Neural progenitor cell (in vitro differentiated cells): ENCODE results near the gene TNC. TPM values are rescaled to one million over a fixed set of nuclear protein-coding genes. Genes with fewer than 3 reads are reported as not detected.

Experiments used
- DNase-seq: peaks from one replicate; pipeline ENCODE4 v3.0.0-alpha.2; 2016; ENCODE audit warnings: low spot score
- H2AFZ ChIP-seq: fragments of 200-600 bp; sonication (generic); replicated peaks from 2 replicates; pipeline ENCODE4 v1.6.1; 2016; ENCODE audit warnings: antibody characterized with exemption
- H3F3A ChIP-seq: fragments of 200-600 bp; sonication (generic); 2 replicates; pipeline ENCODE4 v1.6.1; 2016; ENCODE audit warnings: antibody characterized with exemption, low read depth
- H3K27ac ChIP-seq: fragments of 200-600 bp; sonication (generic); 2 replicates; pipeline ENCODE4 v1.5.1; 2016; ENCODE audit warnings: mild to moderate bottlenecking
- H3K27me3 ChIP-seq: fragments of 200-600 bp; sonication (generic); 2 replicates; pipeline ENCODE4 v1.6.1; 2016; ENCODE audit warnings: mild to moderate bottlenecking, moderate library complexity
- H3K36me3 ChIP-seq: fragments of 200-600 bp; sonication (generic); 2 replicates; pipeline ENCODE4 v1.5.1; 2016
- H3K4me1 ChIP-seq: fragments of 200-600 bp; sonication (generic); 2 replicates; pipeline ENCODE4 v1.6.1; 2016; ENCODE audit warnings: mixed run types
- H3K4me2 ChIP-seq: fragments of 200-600 bp; sonication (generic); 2 replicates; pipeline ENCODE4 v1.6.1; 2016
- H3K4me3 ChIP-seq: fragments of 200-600 bp; sonication (generic); 2 replicates; pipeline ENCODE4 v1.5.1; 2016
- H3K79me2 ChIP-seq: fragments of 200-600 bp; sonication (generic); 2 replicates; pipeline ENCODE4 v1.6.1; 2016; ENCODE audit warnings: low read depth
- H3K9ac ChIP-seq: fragments of 200-600 bp; sonication (generic); 2 replicates; pipeline ENCODE4 v1.6.1; 2016
- H3K9me3 ChIP-seq: fragments of 200-600 bp; sonication (generic); 2 replicates; pipeline ENCODE4 v1.5.1; 2016; ENCODE audit warnings: low read depth
- H4K20me1 ChIP-seq: fragments of 200-600 bp; sonication (generic); 2 replicates; pipeline ENCODE4 v1.6.1; 2016; ENCODE audit warnings: low read depth
- H3K27ac Mint-ChIP-seq: 3 replicates; pipeline ENCODE4 v1.8.0; 2021; ENCODE audit warnings: mixed read lengths
- H3K27me3 Mint-ChIP-seq: 2 replicates; pipeline ENCODE4 v1.8.0; 2022; ENCODE audit warnings: low read depth, mild to moderate bottlenecking, inconsistent platforms, moderate library complexity, mixed read lengths; ENCODE audit not compliant: insufficient read depth
- H3K36me3 Mint-ChIP-seq: 3 replicates; pipeline ENCODE4 v1.8.0; 2021; ENCODE audit warnings: mixed read lengths
- H3K4me1 Mint-ChIP-seq: 3 replicates; pipeline ENCODE4 v1.8.0; 2021; ENCODE audit warnings: mixed read lengths
- H3K4me3 Mint-ChIP-seq: 3 replicates; pipeline ENCODE4 v1.8.0; 2021; ENCODE audit warnings: mild to moderate bottlenecking, moderate library complexity, mixed read lengths
- H3K9me3 Mint-ChIP-seq: 3 replicates; pipeline ENCODE4 v1.8.0; 2020; ENCODE audit warnings: mixed read lengths
- CTCF ChIP-seq: fragments of 200-600 bp; sonication (generic); IDR thresholded peaks from 2 replicates; pipeline ENCODE4 v1.5.1; 2017; ENCODE audit warnings: antibody characterized with exemption, mild to moderate bottlenecking
- EZH2 ChIP-seq: fragments of 200-600 bp; sonication (generic); IDR thresholded peaks from 2 replicates; pipeline ENCODE4 v1.6.1; 2017; ENCODE audit warnings: antibody characterized with exemption, mild to moderate bottlenecking, moderate library complexity
- EZH2phosphoT487 ChIP-seq: fragments of 200-600 bp; sonication (generic); IDR thresholded peaks from 2 replicates; pipeline ENCODE4 v1.6.1; 2017; ENCODE audit warnings: antibody characterized with exemption
- total RNA-seq: library from RNA; depleted of rRNA; stranded (reverse); fragments of >200 nt; gene quantifications from 2 replicates; pipeline ENCODE4 v1.2.3, GENCODE V29; 2015; ENCODE audit warnings: low replicate concordance

The TNC gene
- total RNA-seq, 1 donor from 2014 or later, result 54.9 TPM

- H3K4me3 Mint-ChIP-seq, result no peak overlapping the region
- no peak overlapping the region for H3K4me3 ChIP-seq
- no peaks in the 10 kb centered on the region for H3K36me3 ChIP-seq
- H2AFZ ChIP-seq, result no peak overlapping the region
- H3K27me3 ChIP-seq, result no peaks in the 10 kb centered on the region
- H4K20me1 ChIP-seq, result no peaks in the 10 kb centered on the region
- H3K9me3 ChIP-seq, result no peaks in the 10 kb centered on the region
- H3K4me2 ChIP-seq, result no peak overlapping the region
- no peaks in the 10 kb centered on the region for H3K79me2 ChIP-seq
- H3K27me3 Mint-ChIP-seq, result peaks cover 2% of the 10 kb centered on the region
- no peak overlapping the region for H3K27ac ChIP-seq
- no peaks in the 10 kb centered on the region for H3K9me3 Mint-ChIP-seq
- no peak overlapping the region for H3K9ac ChIP-seq
- no peaks in the 10 kb centered on the region for H3K4me1 Mint-ChIP-seq
- DNase-seq, result no peak
- no peaks in the 10 kb centered on the region for H3K4me1 ChIP-seq
- no peaks in the 10 kb centered on the region for H3K36me3 Mint-ChIP-seq
- TF ChIP-seq EZH2 (no peak), EZH2phosphoT487 (no peak), CTCF (no peak)
- H3F3A ChIP-seq, result no peaks in the 10 kb centered on the region
- H3K27ac Mint-ChIP-seq, result no peak overlapping the region
Measured at GRCh38 chr9:115134941-115135340, 17.0 kb upstream of the TNC start.

GRCh38 chr9:115133649-115134048 lies 15.7 kb upstream of the TNC start:
- TF ChIP-seq CTCF (no peak), EZH2 (no peak), EZH2phosphoT487 (no peak)
- Histone ChIP-seq H3K9ac (no peak overlapping the region), H3K27me3 (no peaks in the 10 kb centered on the region), H4K20me1 (no peaks in the 10 kb centered on the region), H3K4me1 (no peaks in the 10 kb centered on the region), H3F3A (no peaks in the 10 kb centered on the region), H2AFZ (no peak overlapping the region), H3K79me2 (no peaks in the 10 kb centered on the region), H3K4me2 (no peak overlapping the region), H3K27ac (no peak overlapping the region), H3K9me3 (no peaks in the 10 kb centered on the region), H3K36me3 (no peaks in the 10 kb centered on the region), H3K4me3 (no peak overlapping the region)
- H3K4me3 Mint-ChIP-seq, result no peak overlapping the region
- H3K36me3 Mint-ChIP-seq, result no peaks in the 10 kb centered on the region
- no peak for DNase-seq
- H3K4me1 Mint-ChIP-seq, result no peaks in the 10 kb centered on the region
- H3K9me3 Mint-ChIP-seq, result no peaks in the 10 kb centered on the region
- H3K27ac Mint-ChIP-seq, result no peak overlapping the region
- peaks cover 4% of the 10 kb centered on the region for H3K27me3 Mint-ChIP-seq

GRCh38 chr9:115132648-115133047 lies 14.7 kb upstream of the TNC start:
- Histone ChIP-seq H2AFZ (no peak overlapping the region), H3K4me3 (no peak overlapping the region), H3K9me3 (no peaks in the 10 kb centered on the region), H3K27me3 (no peaks in the 10 kb centered on the region), H3K4me2 (no peak overlapping the region), H3K4me1 (no peaks in the 10 kb centered on the region), H4K20me1 (no peaks in the 10 kb centered on the region), H3K9ac (no peak overlapping the region), H3K36me3 (no peaks in the 10 kb centered on the region), H3K79me2 (no peaks in the 10 kb centered on the region), H3K27ac (no peak overlapping the region), H3F3A (no peaks in the 10 kb centered on the region)
- H3K9me3 Mint-ChIP-seq, result no peaks in the 10 kb centered on the region
- no peaks in the 10 kb centered on the region for H3K4me1 Mint-ChIP-seq
- H3K36me3 Mint-ChIP-seq, result no peaks in the 10 kb centered on the region
- TF ChIP-seq EZH2, result no peak
- TF ChIP-seq EZH2phosphoT487, result no peak
- no peak for TF ChIP-seq CTCF
- DNase-seq, result no peak
- peaks cover 4% of the 10 kb centered on the region for H3K27me3 Mint-ChIP-seq
- no peak overlapping the region for H3K4me3 Mint-ChIP-seq
- no peak overlapping the region for H3K27ac Mint-ChIP-seq
